IPS-18c (cell line): ENCODE measurements around the gene VIPR2.

ENCODE experiments used
- H3K4me3 ChIP-seq: 2 replicates; pipeline ENCODE4 v1.7.0; 2013; ENCODE audit warnings: low read depth, mild to moderate bottlenecking, low read length, moderate library complexity; ENCODE audit not compliant: insufficient read depth
- H3K9me3 ChIP-seq: one replicate; pipeline ENCODE4 v1.6.1; 2013; ENCODE audit warnings: mild to moderate bottlenecking, low read length, moderate library complexity; ENCODE audit not compliant: control insufficient read depth, insufficient read depth

The VIPR2 gene

DNA sequence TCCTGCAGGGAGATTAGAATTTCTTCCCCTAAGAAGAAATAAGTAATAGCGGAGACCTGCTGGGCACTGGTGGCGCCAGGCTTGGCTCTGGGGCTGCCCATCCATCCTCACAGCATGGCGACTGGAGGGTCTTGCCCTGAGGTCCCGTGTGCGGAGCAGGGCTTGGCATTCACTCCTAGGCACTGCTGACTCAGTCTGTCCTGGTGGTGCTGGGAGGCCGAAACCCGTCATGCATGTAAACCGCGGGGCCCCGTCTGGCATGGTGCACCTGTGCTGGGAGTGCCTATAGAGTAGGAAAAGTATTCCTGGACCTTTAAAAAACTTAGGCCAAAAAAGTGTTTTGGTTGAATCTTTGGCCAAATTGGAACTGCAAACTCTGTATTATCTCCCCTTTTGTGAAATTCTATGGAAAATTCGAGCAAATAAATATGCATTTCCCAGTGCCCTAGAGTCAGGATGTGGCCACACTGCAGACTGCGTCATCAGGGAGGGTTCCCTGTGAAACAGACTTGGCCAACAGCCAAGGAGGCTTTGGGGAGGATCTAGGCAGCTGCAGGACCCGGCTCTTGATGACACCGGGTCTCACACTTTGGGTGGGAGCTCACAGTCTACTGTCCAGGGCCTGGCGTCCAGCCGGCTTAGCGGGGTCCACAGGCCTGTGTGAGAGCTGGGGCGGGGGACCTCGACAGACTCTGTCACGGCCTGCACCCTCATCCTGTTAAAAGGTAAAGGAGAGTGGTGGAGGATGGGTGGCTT is 122.3 kb downstream of the VIPR2 start:
- no peaks in the 10 kb centered on the region for H3K9me3 ChIP-seq
- no peak overlapping the region for H3K4me3 ChIP-seq

GRCh38 chr7:159020987-159021386 is 123.7 kb downstream of the VIPR2 start:
- Histone ChIP-seq H3K9me3 (no peaks in the 10 kb centered on the region), H3K4me3 (no peak overlapping the region)

DNA sequence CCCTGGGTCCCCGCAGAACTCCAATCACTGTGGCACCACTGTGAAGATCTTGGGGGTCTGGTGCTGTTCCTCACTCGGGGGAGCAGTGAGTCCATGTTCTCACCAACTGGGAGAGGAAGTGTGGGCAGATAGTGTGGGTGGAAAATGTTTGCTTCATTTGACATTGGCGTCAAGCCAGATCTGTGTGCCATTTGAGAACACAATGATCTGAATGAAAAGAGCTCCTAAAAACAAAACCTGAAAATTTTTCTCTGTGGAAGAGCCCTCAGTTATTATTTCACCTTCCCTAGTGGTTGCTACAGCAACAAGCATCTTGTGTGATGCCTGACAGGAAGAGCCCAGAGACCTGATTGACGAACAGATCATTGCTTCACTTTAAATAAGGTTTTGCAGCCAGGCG is 125.6 kb downstream of the VIPR2 start:
- Histone ChIP-seq H3K4me3 (no peak overlapping the region), H3K9me3 (no peaks in the 10 kb centered on the region)

DNA sequence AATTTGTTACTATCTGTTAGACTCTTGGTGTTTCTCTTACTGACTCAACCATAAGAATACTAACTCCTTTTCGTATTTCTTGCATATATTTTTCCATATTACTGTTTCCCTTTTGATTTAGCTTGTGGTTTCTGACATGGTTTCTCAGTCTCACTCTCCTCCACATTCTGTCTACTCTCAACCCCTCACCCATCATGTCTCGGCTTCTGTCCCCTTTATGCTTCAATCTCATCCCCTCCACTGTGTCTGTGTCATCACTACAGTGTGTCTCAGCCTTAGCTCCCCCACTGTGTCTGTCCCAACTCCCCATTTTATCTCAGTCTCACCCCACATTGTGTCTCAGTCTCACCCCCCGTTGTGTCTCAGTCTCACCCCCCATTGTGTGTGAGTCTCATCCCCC is 126.9 kb downstream of the VIPR2 start:
- Histone ChIP-seq H3K9me3 (peaks cover 3% of the 10 kb centered on the region), H3K4me3 (no peak overlapping the region; the same call in 1 of the 2 replicates)

- H3K9me3 ChIP-seq, result peaks cover 3% of the 10 kb centered on the region
Measured at GRCh38 chr7:159017210-159017609, 127.5 kb downstream of the VIPR2 start.

GRCh38 chr7:159016591-159016990 is 128.1 kb downstream of the VIPR2 start:
- Histone ChIP-seq H3K9me3 (peaks cover 3% of the 10 kb centered on the region), H3K4me3 (no peak overlapping the region)

More at GRCh38 chr7:159017210-159017609, 127.5 kb downstream of the VIPR2 start:
- H3K4me3 ChIP-seq, result no peak overlapping the region

DNA sequence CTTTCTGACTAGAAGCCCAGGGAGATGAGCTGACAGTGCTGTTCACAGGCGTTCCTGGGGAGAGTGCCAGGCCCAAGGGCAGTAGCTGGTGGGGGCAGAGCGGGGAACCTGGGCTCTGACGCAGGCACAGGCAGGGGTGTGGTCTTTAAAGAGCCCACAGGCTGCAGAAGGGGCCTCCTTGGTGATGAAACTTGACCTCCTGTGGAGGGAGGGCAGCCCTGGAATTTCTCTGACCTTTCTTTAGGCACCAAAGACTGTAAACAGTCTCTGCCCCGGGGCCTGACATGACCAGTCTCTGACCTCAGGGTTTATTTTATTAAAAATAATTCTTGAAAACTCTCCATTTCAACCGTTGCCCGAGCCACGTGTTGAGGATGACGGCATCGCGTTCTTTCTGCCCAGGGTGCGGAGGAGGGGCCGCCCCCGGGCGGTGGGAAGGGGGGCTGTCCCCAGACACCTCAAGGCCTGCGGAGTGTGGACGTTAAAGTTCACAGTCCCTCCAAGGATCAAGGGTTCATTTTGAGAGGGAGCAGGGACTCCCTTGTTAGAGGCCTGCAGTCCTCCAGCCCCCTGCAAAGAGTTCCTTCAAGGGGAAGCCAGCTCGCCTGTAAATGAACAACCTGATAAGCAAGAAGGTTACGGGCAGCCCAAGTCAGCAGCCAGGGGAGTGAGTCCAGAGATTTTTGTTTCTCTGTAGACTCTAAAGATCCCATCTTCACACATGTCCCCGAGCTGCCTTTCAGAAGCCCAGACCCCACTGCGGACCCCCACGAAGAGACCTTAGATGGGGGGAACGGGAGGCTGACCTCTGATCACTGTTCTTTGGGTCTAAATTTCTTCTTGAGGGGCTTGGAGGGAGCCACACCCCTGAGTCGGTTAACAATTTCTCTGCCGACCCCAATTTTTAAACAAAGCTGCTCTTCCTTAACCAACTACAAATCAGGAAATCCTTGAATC is 128.9 kb downstream of the VIPR2 start:
- H3K4me3 ChIP-seq, result no peak overlapping the region
- H3K9me3 ChIP-seq, result peaks cover 3% of the 10 kb centered on the region

- Histone ChIP-seq H3K4me3 (no peak overlapping the region), H3K9me3 (peaks cover 3% of the 10 kb centered on the region)
Measured at GRCh38 chr7:159015081-159015453, 129.6 kb downstream of the VIPR2 start.

GRCh38 chr7:159014297-159015062 is 130.2 kb downstream of the VIPR2 start:
- Histone ChIP-seq H3K9me3 (peaks cover 3% of the 10 kb centered on the region), H3K4me3 (no peak overlapping the region)

DNA sequence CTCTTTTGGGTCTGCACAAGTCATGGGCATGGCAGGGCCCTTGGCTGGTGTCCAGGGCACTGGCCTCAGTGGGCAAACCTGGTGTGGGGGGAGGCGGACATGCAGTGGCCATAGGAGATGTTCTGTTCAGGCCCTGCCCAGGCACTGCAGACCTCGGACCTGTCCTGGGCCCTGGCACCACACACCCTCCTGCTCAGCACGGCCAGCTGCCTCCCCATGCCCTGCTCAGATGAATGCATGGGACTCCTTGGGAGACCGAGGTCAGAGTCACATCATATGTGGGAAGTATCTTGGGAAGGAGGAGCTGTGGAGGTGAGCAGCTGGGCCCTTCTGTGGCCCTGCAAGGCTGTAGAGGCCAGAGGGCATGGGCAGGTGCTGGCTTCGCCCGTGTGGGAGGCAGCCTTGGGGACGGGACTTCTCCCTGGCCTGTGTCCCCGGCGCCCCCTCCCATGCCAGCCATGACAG is 130.8 kb downstream of the VIPR2 start:
- Histone ChIP-seq H3K4me3 (no peak overlapping the region), H3K9me3 (peaks cover 3% of the 10 kb centered on the region)

- Histone ChIP-seq H3K4me3 (no peak overlapping the region), H3K9me3 (peaks cover 3% of the 10 kb centered on the region)
Measured at GRCh38 chr7:159013181-159013690, 131.4 kb downstream of the VIPR2 start.

- Histone ChIP-seq H3K9me3 (peaks cover 3% of the 10 kb centered on the region), H3K4me3 (no peak overlapping the region)
Measured at GRCh38 chr7:159012353-159013069, 132.2 kb downstream of the VIPR2 start.

- peaks cover 3% of the 10 kb centered on the region for H3K9me3 ChIP-seq
- no peak overlapping the region for H3K4me3 ChIP-seq
Measured at GRCh38 chr7:159011722-159012022, 133.0 kb downstream of the VIPR2 start.

- no peak overlapping the region for H3K4me3 ChIP-seq
- peaks cover 3% of the 10 kb centered on the region for H3K9me3 ChIP-seq
Measured at GRCh38 chr7:159010937-159011721, 133.5 kb downstream of the VIPR2 start.

- H3K4me3 ChIP-seq, result no peak overlapping the region
- peaks cover 3% of the 10 kb centered on the region for H3K9me3 ChIP-seq
Measured at GRCh38 chr7:159010411-159010810, 134.3 kb downstream of the VIPR2 start.

- peaks cover 3% of the 10 kb centered on the region for H3K9me3 ChIP-seq
Measured at GRCh38 chr7:159009951-159010350, 134.7 kb downstream of the VIPR2 start.

More at GRCh38 chr7:159009951-159010350, 134.7 kb downstream of the VIPR2 start:
- no peak overlapping the region for H3K4me3 ChIP-seq
